AG04449 (cell line): ENCODE results near the gene ITGA8.

Source experiments
- CTCF ChIA-PET: fragments of 350-600 bp; formaldehyde crosslinking; extraction: SDS; loops from one replicate; lab custom pipeline; 2021; ENCODE audit warnings: antibody characterized with exemption; lab: Yijun Ruan, JAX
- POLR2A ChIA-PET: fragments of 400-600, 350-600 bp; formaldehyde crosslinking; extraction: SDS; loops from one replicate; lab custom pipeline; 2020; ENCODE audit warnings: antibody characterized with exemption, inconsistent platforms; lab: Yijun Ruan, JAX
- DNase-seq: peaks from one replicate; pipeline ENCODE4 v3.0.0-alpha.2; 2010; ENCODE audit warnings: low read depth, low spot score
- H3K4me3 ChIP-seq: 2 replicates; pipeline ENCODE4 v1.5.1; 2011; ENCODE audit warnings: low read depth, mild to moderate bottlenecking, control low read depth, low read length
- CTCF ChIP-seq: IDR thresholded peaks from one replicate; pipeline ENCODE4 v1.5.1; 2011; ENCODE audit warnings: mild to moderate bottlenecking, moderate library complexity, low read length, control low read depth, inconsistent platforms; ENCODE audit not compliant: insufficient read depth; ENCODE audit errors: missing control alignments

Gene ITGA8

GRCh38 chr10:15710455-15710854 lies 9.3 kb downstream of the ITGA8 start:
- no peak for TF ChIP-seq CTCF
- no peak for DNase-seq
- no peak overlapping the region for H3K4me3 ChIP-seq
- CTCF ChIA-PET = interaction anchor here (0.9 to 24.4 kb wide), 5 partner anchors 11 to 281 kb away, joined by 3 to 569 read pairs (median 3); no protein-coding TSS in a partner anchor
- POLR2A ChIA-PET = no interaction called here

GRCh38 chr10:15705298-15705697 lies 14.4 kb downstream of the ITGA8 start:
- TF ChIP-seq CTCF = no peak
- no peak for DNase-seq
- ChIA-PET POLR2A (no interaction called here), CTCF (interaction anchor here (1.5 kb wide), 1 partner anchor 12 kb away, joined by 5 read pairs; no protein-coding TSS in a partner anchor)
- H3K4me3 ChIP-seq = no peak overlapping the region

GRCh38 chr10:15704581-15704968 lies 15.1 kb downstream of the ITGA8 start:
- ChIA-PET CTCF (interaction anchor here (1.1 to 1.5 kb wide), 2 partner anchors 12 to 21 kb away, joined by 4 to 5 read pairs; no protein-coding TSS in a partner anchor), POLR2A (no interaction called here)
- DNase-seq = no peak
- TF ChIP-seq CTCF = no peak
- H3K4me3 ChIP-seq = no peak overlapping the region

- CTCF ChIA-PET = interaction anchor here (1.1 to 1.4 kb wide), 3 partner anchors 11 to 47 kb away, joined by 3 to 4 read pairs (median 4); no protein-coding TSS in a partner anchor
- no peak overlapping the region for H3K4me3 ChIP-seq
- TF ChIP-seq CTCF = no peak
- POLR2A ChIA-PET = no interaction called here
- no peak for DNase-seq
Observed at GRCh38 chr10:15703944-15704580, 15.7 kb downstream of the ITGA8 start.

GRCh38 chr10:15703151-15703880 lies 16.4 kb downstream of the ITGA8 start:
- no peak overlapping the region for H3K4me3 ChIP-seq
- DNase-seq = no peak
- no peak for TF ChIP-seq CTCF
- ChIA-PET CTCF (interaction anchor here (0.7 to 1.4 kb wide), 4 partner anchors 12 to 46 kb away, joined by 3 to 4 read pairs (median 4); no protein-coding TSS in a partner anchor), POLR2A (no interaction called here)
